ENCODE measurements around the gene GMEB2. TPM values are rescaled to one million over a fixed set of nuclear protein-coding genes. Genes with fewer than 3 reads are reported as not detected.

The GMEB2 gene
- total RNA-seq, 1 donor from 2014 or later, result 11.2 TPM

DNA sequence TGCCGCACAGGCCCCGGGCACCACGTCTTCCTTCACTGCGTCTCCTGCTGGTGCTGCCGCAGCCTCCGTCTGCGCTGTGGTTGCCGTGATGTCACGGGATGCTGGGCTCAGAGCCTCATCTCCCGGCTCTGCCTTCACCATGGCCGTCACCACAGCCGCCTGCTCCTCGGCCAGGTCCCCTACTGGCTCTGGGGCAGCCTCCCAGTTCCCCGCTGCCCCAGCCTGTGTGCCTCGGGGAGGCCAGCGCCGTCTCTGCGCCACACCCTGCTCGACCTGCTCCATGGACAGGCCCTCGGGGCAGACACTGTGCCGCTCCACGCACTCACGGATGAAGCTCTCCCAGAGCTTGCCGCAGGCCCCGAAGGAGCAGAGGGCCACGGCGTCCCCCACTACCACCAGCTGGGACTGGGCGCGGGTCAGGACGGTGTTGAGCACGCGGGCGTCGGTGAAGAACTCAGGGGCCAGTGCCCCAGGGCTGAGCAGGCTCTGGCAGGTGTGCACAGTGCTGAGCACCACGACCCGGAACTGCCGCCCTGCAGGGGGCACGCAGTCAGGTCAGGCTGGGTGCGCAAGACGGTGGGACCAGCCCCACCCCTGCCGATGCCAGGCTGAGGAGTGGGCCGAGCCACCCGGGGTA lies 61.1 kb downstream of the GMEB2 start:
- Mint-ChIP-seq H3K4me1 (ENCODE audit: unreplicated experiment) (no peaks in the 10 kb centered on the region), H3K36me3 (ENCODE audit: low read depth, unreplicated experiment) (no peaks in the 10 kb centered on the region), H3K9me3 (ENCODE audit: unreplicated experiment) (no peaks in the 10 kb centered on the region), H3K27ac (ENCODE audit: unreplicated experiment) (no peak overlapping the region), H3K27me3 (ENCODE audit: unreplicated experiment) (peaks cover 3% of the 10 kb centered on the region), H3K4me3 (ENCODE audit: unreplicated experiment) (no peak overlapping the region)
- TF ChIP-seq CTCF (IDR thresholded peaks at IDR 0.05; ENCODE audit: unreplicated experiment), result no peak
- no peak for DNase-seq (ENCODE audit: low spot score)

DNA sequence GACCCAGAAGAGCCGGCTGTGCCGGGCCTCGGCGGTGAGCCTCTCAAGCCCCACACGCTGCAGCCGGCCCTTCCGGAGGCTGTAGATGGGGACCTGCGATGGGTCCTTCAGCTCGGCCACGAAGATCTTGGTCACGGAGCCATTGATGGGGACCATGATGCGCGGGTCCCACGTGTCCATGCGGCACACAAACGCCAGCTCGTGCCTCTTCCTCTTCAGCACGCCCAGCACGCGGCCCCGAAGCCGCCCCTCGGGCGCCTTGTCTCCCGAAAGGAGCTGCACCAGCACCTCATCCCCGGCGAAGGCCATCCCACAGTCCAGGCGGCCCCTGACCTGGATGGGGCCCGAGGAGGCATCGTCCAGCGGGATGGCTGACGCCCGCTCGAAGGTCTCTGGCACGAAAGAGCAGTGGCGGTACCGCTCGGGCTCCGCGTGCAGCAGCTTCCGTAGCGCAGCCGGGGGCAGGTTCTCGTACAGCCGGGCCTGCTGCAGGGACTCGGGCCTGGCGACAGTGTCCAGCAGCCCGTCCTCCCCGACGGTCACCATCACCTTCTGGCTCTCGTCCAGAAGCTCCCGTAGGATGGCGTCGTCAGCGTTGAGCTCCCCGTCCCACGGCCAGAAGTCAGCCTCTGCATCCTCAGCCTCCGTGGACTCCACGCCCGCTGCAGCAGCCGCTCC lies 61.7 kb downstream of the GMEB2 start:
- no peaks in the 10 kb centered on the region for H3K36me3 Mint-ChIP-seq (ENCODE audit: low read depth, unreplicated experiment)
- H3K9me3 Mint-ChIP-seq (ENCODE audit: unreplicated experiment), result no peaks in the 10 kb centered on the region
- no peaks in the 10 kb centered on the region for H3K4me1 Mint-ChIP-seq (ENCODE audit: unreplicated experiment)
- H3K27ac Mint-ChIP-seq (ENCODE audit: unreplicated experiment), result no peak overlapping the region
- H3K27me3 Mint-ChIP-seq (ENCODE audit: unreplicated experiment), result peaks cover 3% of the 10 kb centered on the region
- H3K4me3 Mint-ChIP-seq (ENCODE audit: unreplicated experiment), result no peak overlapping the region
- TF ChIP-seq CTCF (IDR thresholded peaks at IDR 0.05; ENCODE audit: unreplicated experiment), result no peak
- DNase-seq (ENCODE audit: low spot score), result no peak

GRCh38 chr20:63564036-63564810 lies 62.7 kb downstream of the GMEB2 start:
- Mint-ChIP-seq H3K9me3 (ENCODE audit: unreplicated experiment) (no peaks in the 10 kb centered on the region), H3K36me3 (ENCODE audit: low read depth, unreplicated experiment) (no peaks in the 10 kb centered on the region), H3K27ac (ENCODE audit: unreplicated experiment) (no peak overlapping the region), H3K27me3 (ENCODE audit: unreplicated experiment) (peaks cover 3% of the 10 kb centered on the region), H3K4me3 (ENCODE audit: unreplicated experiment) (no peak overlapping the region), H3K4me1 (ENCODE audit: unreplicated experiment) (no peaks in the 10 kb centered on the region)
- no peak for DNase-seq (ENCODE audit: low spot score)
- TF ChIP-seq CTCF (IDR thresholded peaks at IDR 0.05; ENCODE audit: unreplicated experiment), result no peak

DNA sequence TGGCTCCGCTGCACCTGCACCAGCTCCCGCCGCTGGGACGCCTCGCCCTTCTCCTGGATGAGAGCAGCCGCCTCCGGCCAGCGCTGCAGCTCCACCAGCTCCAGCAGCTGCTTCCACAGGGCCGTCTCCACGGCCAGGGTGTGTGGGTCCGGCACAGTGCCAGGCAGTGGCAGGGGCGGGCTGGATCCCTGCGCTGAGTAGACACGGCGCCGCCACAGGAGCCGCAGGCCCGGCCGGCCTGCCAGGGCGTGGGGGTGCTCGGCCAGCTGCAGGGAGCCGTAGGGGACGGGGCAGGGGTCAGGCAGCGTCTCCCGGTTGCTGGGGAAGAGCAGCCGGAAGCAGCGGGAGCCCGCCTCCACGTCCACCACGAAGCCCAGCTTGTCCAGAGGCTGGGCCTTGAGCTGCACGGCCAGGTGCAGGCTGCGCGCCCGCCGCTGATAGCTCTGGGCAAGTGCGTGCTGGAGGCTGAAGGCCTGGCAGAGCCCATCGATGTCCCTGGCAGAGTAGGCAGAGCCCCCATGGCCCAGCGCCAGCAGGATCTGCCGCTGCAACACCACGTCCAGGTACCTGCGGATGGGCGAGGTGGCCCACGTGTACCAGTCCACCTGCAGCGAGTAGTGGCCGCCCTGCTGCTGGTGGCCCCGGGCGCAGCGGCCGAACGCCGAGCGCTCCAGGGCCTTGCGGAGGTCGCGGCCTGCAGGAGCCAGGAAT lies 63.5 kb downstream of the GMEB2 start:
- Mint-ChIP-seq H3K27me3 (ENCODE audit: unreplicated experiment) (peaks cover 3% of the 10 kb centered on the region), H3K27ac (ENCODE audit: unreplicated experiment) (no peak overlapping the region), H3K9me3 (ENCODE audit: unreplicated experiment) (no peaks in the 10 kb centered on the region), H3K36me3 (ENCODE audit: low read depth, unreplicated experiment) (no peaks in the 10 kb centered on the region), H3K4me3 (ENCODE audit: unreplicated experiment) (no peak overlapping the region), H3K4me1 (ENCODE audit: unreplicated experiment) (no peaks in the 10 kb centered on the region)
- DNase-seq (ENCODE audit: low spot score), result no peak
- no peak for TF ChIP-seq CTCF (IDR thresholded peaks at IDR 0.05; ENCODE audit: unreplicated experiment)

Data from endothelial cell (in vitro differentiated cells).